GM23248 (cell line): ENCODE measurements around the gene IMP3.

Experiments
- EZH2 ChIP-seq: fragments of 200-600 bp; sonication (generic); IDR thresholded peaks from 2 replicates; pipeline ENCODE4 v1.6.1; 2018; ENCODE audit warnings: antibody characterized with exemption, mild to moderate bottlenecking; ENCODE audit not compliant: insufficient read depth, poor library complexity, severe bottlenecking
- EZH2phosphoT487 ChIP-seq: fragments of 200-600 bp; sonication (generic); IDR thresholded peaks from 2 replicates; pipeline ENCODE4 v1.6.1; 2018; ENCODE audit warnings: antibody characterized with exemption, moderate library complexity, mild to moderate bottlenecking, low read depth; ENCODE audit not compliant: insufficient read depth

DNA sequence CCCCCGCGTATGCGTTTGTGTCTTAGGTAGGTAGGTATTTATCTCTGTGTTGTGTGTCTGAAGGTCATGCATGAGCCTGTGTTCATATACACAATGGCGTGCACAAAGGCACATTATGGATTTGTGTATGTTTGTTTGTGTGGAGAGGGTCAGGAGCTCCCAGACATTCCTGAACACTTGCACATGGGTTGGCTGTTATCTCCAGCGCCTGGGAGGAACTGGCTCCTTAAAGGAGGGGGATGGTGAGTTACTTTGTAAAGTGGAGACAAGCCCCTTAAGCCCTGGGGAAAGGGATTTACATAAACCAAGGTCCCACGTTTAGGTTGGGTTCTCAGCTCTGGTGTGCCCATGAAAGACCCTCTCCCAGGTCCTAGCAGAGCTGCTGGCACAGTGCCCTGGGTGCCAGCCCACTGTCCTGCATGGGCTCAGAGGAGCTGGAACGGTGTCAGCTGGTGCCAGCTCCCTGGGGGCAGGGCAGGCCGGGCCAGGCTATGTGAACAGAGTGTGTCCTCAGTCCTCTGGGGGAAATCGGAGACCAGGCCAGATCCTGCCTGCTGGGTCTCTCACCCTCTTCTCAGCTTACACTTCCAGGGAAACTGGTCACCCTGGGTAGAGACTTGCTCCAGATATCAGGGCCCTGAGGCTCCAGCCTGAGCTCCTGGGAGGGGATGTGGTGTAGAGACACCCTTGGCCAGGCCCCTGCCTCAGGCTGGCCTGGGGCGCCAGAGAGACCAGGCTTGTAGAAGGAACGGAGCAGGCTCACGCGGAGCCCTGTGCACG is 32.8 kb upstream of the IMP3 start:
- TF ChIP-seq EZH2 (no peak), EZH2phosphoT487 (no peak)
